CD4-positive, alpha-beta T cell treated with Interleukin-17A for 4 hours (primary cell): ENCODE data around the gene PRR35.
"Not testable (repeated sequence)": the region's sequence is repeated elsewhere in the genome, so short reads cannot be mapped to it uniquely, and the experiment has no call there.

Experiments
- DNase-seq: peaks from one replicate; pipeline ENCODE4 v3.0.0-alpha.2; 2020; ENCODE audit warnings: mixed read lengths

PRR35 gene

DNA sequence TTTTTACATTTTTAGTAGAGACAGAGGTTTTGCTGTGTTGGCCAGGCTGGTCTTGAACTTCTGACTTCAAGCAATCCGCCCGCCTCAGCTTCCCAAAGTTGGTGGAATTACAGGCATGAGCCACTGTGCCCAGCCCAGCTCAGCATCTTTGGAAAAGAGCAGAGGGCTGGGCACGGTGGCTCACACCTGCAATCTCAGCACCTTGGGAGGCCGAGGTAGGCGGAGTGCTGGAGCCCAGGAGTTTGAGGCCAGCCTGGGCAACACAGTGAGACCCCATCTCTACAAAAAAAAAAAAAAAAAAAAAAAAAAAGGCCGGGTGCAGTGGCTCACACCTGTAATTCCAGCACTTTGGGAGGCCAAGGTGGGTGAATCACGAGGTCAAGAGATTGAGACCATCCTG lies 37.5 kb downstream of the PRR35 start:
- DNase-seq = not testable (repeated sequence)

DNA sequence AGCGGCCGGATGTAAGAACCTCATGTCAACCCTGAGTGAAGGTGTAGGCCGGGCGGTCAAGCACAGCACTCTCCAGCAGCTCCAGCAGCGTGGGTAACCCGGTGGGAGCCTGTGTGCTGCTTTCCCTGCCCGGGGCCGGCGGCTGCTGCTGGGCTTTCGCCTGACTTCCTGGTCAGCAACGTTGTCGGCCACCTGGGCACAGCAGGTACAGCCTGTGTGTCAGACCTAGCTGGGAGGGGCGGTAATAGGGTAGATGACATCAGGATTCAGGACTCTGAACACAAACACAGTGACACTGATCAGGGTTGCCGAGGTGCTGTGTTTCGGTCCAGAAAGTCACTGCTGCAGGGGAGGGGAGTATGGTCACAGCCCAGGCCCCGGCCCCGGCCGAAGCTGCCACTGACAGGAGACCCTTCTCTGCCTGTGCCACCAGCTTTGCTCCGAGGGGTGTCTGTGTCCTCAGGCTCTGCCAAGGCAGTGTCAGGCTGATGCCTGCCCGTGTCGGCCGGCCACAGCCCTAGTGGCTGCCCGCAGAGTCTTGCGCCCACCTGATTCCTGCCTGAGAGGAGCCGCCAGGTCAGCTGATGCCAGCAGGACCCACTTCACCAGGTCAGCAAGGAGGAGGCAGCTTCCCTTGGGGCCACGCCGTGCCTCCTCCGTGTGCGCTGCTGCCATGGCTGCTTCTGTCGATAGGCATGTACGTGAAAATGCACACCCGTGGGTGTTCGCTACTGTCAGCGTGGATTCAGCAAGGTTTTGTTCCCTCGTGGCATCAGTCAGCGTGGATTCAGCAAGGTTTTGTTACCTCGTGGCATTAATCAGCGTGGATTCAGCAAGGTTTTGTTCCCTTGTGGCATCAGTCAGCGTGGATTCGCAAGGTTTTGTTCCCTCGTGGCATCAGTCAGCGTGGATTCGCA lies 38.9 kb downstream of the PRR35 start:
- DNase-seq = no peak

DNA sequence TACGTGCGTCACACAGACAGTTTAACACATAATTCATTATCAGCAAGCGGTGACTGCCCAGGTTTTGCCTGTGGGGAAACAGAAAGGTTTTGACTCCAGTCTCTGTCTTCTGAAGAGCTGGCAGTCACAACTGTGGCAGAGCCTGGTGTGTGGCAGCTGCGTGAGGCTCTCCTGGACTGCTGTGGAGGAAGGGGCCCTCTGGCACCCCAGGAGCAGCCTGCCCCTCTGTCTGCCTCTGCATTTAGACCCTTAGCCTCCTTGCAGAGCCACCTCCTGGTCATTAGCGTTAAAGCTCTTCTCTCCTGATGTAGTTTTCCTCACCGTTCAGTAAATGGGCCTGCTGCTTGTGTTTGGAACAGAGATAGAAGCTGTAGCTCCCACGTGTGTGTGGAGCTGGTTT lies 40.6 kb downstream of the PRR35 start:
- no peak for DNase-seq

DNA sequence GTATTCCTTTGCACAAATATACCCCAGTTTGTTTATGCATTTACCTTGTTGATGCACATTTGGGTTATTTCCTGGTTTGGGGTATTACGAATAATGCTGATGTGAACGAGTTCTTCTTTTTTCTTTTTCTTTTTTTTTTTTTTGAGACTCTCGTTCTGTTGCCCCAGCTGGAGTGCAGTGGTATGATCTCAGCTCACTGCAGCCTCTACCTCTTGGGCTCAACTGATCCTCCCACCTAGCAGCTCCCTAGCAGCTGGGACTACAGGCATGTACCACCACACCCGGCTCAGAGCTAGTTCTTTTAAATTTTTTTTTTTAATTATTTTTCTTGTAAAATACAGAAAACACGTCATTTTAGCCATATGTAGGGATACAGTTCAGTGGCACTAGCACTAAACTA lies 43.7 kb downstream of the PRR35 start:
- DNase-seq = no peak

DNA sequence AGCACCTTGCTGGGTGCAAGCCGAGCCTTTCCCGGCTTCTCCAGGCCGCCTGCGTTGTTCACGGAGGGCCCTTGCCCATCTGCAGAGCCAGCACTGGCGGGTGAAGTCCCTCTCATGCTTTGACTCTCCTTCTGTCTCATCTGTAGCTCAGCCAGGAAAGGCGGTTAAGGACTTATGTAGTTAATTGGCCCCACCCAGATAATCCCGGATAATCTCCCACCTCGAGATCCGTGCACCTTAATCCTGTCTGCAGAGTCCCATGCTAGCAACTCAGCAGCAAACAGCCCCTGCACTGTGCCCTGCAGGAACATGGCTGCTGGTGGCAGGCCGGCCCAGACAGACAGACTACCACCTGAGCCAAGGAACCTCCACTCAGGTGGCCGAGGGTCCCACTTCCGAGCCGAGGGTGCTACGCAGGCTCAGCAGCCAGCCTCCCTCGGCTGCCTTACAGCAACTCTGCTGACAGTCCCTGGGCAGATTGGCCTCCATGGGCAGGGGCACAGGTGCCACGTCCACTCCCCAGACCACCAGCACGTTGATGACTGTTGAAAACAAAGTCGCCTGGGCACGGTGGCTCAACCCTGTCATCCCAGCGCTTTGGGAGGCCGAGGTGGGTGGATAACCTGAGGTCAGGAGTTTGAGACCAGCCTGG lies 46.6 kb downstream of the PRR35 start:
- no peak for DNase-seq

DNA sequence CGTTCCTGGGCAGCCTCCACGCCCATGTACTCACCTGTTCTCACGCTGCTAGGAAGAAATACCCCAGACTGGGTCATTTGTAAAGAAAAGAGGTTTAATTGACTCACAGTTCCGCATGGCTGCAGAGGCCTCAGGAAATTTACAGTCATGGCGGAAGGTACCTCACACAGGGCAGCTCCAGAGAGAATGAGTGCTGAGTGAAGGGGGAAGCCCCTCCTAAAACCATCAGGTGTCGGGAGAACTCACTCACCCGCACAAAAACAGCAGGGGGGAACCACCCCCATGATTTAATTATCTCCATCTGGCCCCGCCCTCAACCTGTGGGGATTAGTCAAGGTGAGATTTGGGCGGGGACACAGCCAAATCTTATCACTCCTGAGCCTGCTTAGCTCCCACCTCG lies 47.8 kb downstream of the PRR35 start:
- no peak for DNase-seq

DNA sequence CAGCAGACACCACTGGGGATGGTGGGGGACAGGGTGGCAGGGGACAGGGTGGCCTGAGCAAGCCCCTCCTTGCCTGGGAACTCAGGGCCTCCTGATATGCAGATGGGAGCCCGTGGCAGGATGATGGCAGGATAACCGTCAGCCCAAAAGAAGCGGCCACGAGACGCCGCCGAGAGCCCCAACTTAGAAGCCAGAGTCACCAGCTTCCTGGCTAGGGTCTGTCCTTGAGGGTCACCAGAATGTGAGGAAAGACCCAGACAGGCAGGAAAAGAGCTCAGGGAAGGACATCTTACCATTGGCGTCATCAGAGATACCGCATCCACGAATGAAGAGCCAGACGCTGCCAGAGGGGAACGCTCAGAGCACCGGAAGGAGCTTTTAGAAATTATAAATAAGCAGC lies 49.1 kb downstream of the PRR35 start:
- DNase-seq = no peak

DNA sequence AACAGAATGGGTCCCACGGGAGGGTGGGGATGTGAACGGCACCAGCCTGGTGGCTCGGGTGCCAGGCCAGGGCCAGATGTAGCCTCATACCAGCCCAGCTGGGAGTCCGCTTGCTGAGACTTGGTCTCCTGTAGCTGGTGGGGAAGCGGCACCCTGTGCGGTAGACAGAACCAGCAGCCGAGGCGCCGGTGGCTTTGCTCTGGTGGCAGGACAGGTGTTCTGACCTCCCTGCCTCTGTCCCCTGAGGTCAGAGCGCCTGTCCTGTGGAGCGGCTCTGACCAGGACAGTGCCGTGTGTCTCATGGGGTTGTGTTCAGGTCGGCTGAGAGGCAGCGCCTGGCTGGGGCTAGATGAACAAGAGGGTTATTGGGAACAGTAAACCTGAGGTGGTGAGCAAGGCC lies 49.8 kb downstream of the PRR35 start:
- DNase-seq = no peak

DNA sequence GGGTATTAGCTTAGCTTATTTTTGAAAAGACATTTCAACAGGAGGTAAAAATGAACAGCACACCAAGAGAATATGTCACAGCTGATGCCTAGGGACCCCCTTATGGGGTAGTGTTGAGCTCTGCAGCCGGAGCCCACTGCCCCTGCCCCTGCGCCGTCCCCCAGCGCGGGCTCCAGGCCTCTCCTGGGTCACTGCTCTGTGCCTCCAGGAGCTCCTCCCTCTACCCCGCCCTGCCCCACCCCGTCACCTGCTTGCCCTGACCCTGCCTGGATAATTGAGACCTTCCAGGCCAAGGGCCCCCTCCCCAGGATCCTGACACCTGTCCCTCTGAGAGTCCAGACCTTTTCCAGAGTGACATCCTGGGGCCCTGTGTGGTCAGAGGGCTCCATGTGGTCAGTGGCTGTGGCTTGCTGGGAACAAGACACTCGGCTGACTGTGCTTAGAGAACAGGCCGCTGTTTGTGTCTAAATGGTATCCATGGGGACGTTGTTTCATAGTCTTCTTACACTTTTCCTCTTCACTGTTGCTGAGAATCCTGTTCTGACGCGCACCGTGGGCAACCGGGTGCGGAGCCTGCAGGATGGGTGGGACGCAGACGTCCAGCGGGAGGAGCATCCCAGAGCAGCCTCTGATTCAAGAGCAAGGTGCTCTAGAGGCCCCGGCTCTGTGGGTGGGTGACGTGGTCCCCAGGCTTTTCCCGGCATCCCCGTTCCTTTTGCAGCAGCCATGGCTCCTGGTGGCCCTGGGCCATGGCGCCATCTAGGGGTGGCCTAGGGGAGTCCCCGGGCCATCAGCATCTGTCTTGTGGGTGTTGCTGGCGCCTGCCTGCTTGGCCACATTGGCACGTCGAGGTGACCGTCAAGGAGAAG lies 50.6 kb downstream of the PRR35 start:
- DNase-seq = peak; percentile 73

DNA sequence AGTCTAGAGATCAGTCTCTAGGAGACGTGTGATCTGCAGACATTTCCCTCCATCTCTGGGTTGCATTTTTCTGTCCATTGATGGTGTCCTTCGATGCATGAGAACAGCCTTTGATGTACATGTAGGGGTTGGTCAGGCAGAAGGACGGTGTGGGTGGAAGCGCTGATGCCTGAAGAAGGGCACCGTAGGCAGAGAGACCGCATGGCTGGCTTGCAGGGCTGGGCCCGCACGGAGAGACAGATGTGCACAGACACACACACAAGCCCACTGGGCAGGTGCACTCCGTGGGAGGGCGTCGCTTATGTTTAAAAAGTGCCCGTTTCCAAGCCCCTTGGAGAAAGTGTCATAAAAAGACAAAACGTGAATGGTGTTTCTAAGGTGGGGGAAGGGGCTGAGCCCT lies 54.9 kb downstream of the PRR35 start:
- no peak for DNase-seq
